SK-N-SH (cell line): ENCODE data around the gene LIN52.

Source experiments
- CHD2 ChIP-seq: fragments of 150-350 bp; IDR thresholded peaks from 2 replicates; pipeline ENCODE4 v1.6.1; 2018; ENCODE audit warnings: low read length; ENCODE audit not compliant: partially characterized antibody
- CTCF ChIP-seq: fragments of 200-600 bp; sonication (generic); IDR thresholded peaks from 2 replicates; pipeline ENCODE4 v1.6.1; 2017; ENCODE audit warnings: antibody characterized with exemption, mild to moderate bottlenecking, moderate library complexity
- EP300 ChIP-seq, 2 experiments: IDR thresholded peaks; 2 replicates each; pipeline versions ENCODE4 v1.4.0 to v1.6.1; 2012; ENCODE audit warnings: borderline replicate concordance in 1 of 2, low read depth in 1 of 2, low read length in 1 of 2
- FOXJ3 ChIP-seq: sonication (generic); formaldehyde crosslinking; IDR thresholded peaks from 2 replicates; pipeline ENCODE4 v1.5.1; 2020; ENCODE audit warnings: mild to moderate bottlenecking, missing genetic modification reagents
- GABPA ChIP-seq: IDR thresholded peaks from 2 replicates; pipeline ENCODE4 v1.4.0; 2012; ENCODE audit warnings: low read depth, mild to moderate bottlenecking
- JUND ChIP-seq: IDR thresholded peaks from 2 replicates; pipeline ENCODE4 v1.4.0; 2012
- MAX ChIP-seq: IDR thresholded peaks from 2 replicates; pipeline ENCODE4 v1.4.0; 2012; ENCODE audit warnings: low read depth
- MXI1 ChIP-seq: IDR thresholded peaks from 2 replicates; pipeline ENCODE4 v1.6.1; 2012; ENCODE audit warnings: mild to moderate bottlenecking, low read depth, low read length, improper control_type of control experiment
- RAD21 ChIP-seq: IDR thresholded peaks from 2 replicates; pipeline ENCODE4 v1.6.1; 2012; ENCODE audit warnings: mild to moderate bottlenecking, low read length
- REST ChIP-seq: IDR thresholded peaks from 2 replicates; pipeline ENCODE4 v1.6.1; 2012; ENCODE audit warnings: mild to moderate bottlenecking, low read depth, low read length, moderate library complexity
- TAF1 ChIP-seq: IDR thresholded peaks from 2 replicates; pipeline ENCODE4 v1.6.1; 2012; ENCODE audit warnings: low read depth, mild to moderate bottlenecking, low read length, moderate library complexity, borderline replicate concordance

- no peak for TF ChIP-seq REST
- TF ChIP-seq FOXJ3 (CRISPR knock-in tag) = no peak
- no peak for TF ChIP-seq MXI1
- no peak for TF ChIP-seq MAX
- TF ChIP-seq TAF1 = no peak
- TF ChIP-seq CTCF = no peak
- no peak for TF ChIP-seq RAD21
- no peak for TF ChIP-seq GABPA
- TF ChIP-seq JUND = no peak
- no peak for TF ChIP-seq EP300 (IDR thresholded peaks at IDR 0.05; ENCODE audit: borderline replicate concordance in 1 of 2, low read depth in 1 of 2, low read length in 1 of 2)
- TF ChIP-seq CHD2 = no peak
Observed at GRCh38 chr14:74248017-74248416, 163.3 kb downstream of the LIN52 start.
